ENCODE data around the gene OSBPL6. TPM values are rescaled to one million over a fixed set of nuclear protein-coding genes. Genes with fewer than 3 reads are reported as not detected.

The OSBPL6 gene
- total and polyA plus RNA-seq, 2 donors (not counting 1 experiment from before 2014, with no cell fraction given) = 0.06 TPM; not detected in 1

GRCh38 chr2:178413472-178414265 is 219.4 kb downstream of the OSBPL6 start:
- H4K20me1 ChIP-seq (ENCODE audit: control insufficient read depth, insufficient read depth, low read length, poor library complexity, severe bottlenecking) = no peaks in the 10 kb centered on the region
- TF ChIP-seq EZH2 (IDR thresholded peaks at IDR 0.05; ENCODE audit: borderline replicate concordance, insufficient read depth, low read depth, low read length, poor library complexity, severe bottlenecking) = no peak
- TF ChIP-seq, protein P1, sequence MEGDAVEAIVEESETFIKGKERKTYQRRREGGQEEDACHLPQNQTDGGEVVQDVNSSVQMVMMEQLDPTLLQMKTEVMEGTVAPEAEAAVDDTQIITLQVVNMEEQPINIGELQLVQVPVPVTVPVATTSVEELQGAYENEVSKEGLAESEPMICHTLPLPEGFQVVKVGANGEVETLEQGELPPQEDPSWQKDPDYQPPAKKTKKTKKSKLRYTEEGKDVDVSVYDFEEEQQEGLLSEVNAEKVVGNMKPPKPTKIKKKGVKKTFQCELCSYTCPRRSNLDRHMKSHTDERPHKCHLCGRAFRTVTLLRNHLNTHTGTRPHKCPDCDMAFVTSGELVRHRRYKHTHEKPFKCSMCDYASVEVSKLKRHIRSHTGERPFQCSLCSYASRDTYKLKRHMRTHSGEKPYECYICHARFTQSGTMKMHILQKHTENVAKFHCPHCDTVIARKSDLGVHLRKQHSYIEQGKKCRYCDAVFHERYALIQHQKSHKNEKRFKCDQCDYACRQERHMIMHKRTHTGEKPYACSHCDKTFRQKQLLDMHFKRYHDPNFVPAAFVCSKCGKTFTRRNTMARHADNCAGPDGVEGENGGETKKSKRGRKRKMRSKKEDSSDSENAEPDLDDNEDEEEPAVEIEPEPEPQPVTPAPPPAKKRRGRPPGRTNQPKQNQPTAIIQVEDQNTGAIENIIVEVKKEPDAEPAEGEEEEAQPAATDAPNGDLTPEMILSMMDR (IDR thresholded peaks at IDR 0.05) = no peak
- under 1% methylated on average over 41 of the region's 45 CpGs for WGBS (ENCODE audit: insufficient coverage)
- intact Hi-C loops (cut with micrococcal nuclease) = loop anchor here (1.0 kb wide), 4 partner anchors 16 to 301 kb away; partner anchors contain the start of genes FKBP7 and RBM45
- Mint-ChIP-seq H3K4me3 (peak overlapping the region; percentile 88), H3K27ac (peak overlapping the region; percentile 93), H3K27me3 (no peaks in the 10 kb centered on the region), H3K9me3 (ENCODE audit: insufficient read depth) (no peaks in the 10 kb centered on the region), H3K4me1 (peaks cover 19% of the 10 kb centered on the region)
- no peaks in the 10 kb centered on the region for H3K27me3 ChIP-seq (replicated peaks in 1 of 4; ENCODE audit: control extremely low read depth in 1 of 4, control insufficient read depth in 3 of 4, insufficient read depth in 4 of 4, low read length in 3 of 4)
- peak overlapping the region; percentile 52 to 96 (median 71) for H3K4me3 ChIP-seq (ENCODE audit: control extremely low read depth in 1 of 5, extremely low read depth in 1 of 5, insufficient read depth in 1 of 5, low read depth in 2 of 5, low read length in 4 of 5)
- ChIA-PET POLR2A (interaction anchor here (1.7 kb wide), 1 partner anchor 37 kb away, joined by 9 read pairs; the partner anchor contains the start of genes PJVK and PRKRA), CTCF (interaction anchor here (0.7 to 9.6 kb wide), 21 partner anchors 9 to 303 kb away, joined by 3 to 126 read pairs (median 5); partner anchors contain the start of genes PJVK, PRKRA and RBM45)
- H3K27ac ChIP-seq (ENCODE audit: low read length in 2 of 2) = peak overlapping the region; percentile 57 to 78
- no peaks in the 10 kb centered on the region for H3K9me3 ChIP-seq (ENCODE audit: control extremely low read depth in 1 of 3, control insufficient read depth in 2 of 3, insufficient read depth in 1 of 3, low read length in 2 of 3)
- peak overlapping the region; percentile 93 for H3K4me2 ChIP-seq (replicated peaks; ENCODE audit: low read depth, low read length, poor library complexity, severe bottlenecking)
- H3K36me3 ChIP-seq (replicated peaks in 1 of 2; ENCODE audit: control extremely low read depth in 1 of 2, control insufficient read depth in 1 of 2, extremely low read depth in 1 of 2, insufficient read depth in 2 of 2, low read length in 1 of 2) = no peaks in the 10 kb centered on the region
- H2AFZ ChIP-seq (ENCODE audit: insufficient read depth, low read depth, low read length, poor library complexity, severe bottlenecking) = peak overlapping the region; percentile 97
- peak; percentile 79 for ATAC-seq (ENCODE audit: low read depth)
- no peaks in the 10 kb centered on the region for H3K79me2 ChIP-seq (ENCODE audit: control insufficient read depth, insufficient read depth, low read length)
- peaks cover 10 to 15% of the 10 kb centered on the region in 2 donors for H3K4me1 ChIP-seq (ENCODE audit: control insufficient read depth in 2 of 2, insufficient read depth in 2 of 2, low read length in 2 of 2)
- peak overlapping the region; percentile 78 for H3K9ac ChIP-seq (ENCODE audit: low read length)
- DNase-seq = peak; percentile 86
